ENCODE measurements around the gene MRS2.
"Not testable (repeated sequence)": the region's sequence is repeated elsewhere in the genome, so short reads cannot be mapped to it uniquely, and the experiment has no call there.

MRS2 gene

DNA sequence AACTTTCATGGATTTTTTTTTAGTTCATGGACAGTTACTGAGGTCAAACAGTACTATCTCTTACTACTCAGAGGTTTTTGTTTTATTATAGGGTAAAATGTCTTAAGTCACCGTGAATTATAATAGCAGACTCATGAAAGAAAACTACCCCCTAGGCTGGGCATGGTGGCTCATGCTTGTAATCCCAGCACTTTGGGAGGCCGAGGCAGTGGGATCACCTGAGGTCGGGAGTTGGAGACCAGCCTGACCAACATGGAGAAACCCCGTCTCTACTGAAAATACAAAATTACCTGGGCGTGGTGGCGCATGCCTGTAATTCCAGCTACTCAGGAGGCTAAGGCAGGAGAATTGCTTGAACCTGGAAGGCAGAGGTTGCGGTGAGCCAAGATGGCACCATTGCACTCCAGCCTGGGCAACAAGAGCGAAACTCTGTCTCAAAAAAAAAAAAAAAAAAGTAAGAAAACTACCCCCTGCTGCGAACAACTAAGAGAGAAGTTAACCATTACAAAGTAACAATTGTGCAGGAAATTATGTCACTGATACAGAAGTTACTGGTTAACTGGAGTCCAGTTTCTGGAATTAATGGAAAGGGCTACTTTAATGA, 19.7 kb upstream of the MRS2 start:
- H2AK5ac ChIP-seq (ENCODE audit: low read depth, low read length); H3K4ac ChIP-seq (ENCODE audit: low read length); H3K4me2 ChIP-seq (ENCODE audit: insufficient read depth, low read length, poor library complexity, severe bottlenecking); H3K27ac ChIP-seq (replicated peaks; ENCODE audit: low read length); H4K91ac ChIP-seq (ENCODE audit: low read depth, low read length, poor library complexity); H2BK120ac ChIP-seq (ENCODE audit: low read depth, low read length); H2BK15ac ChIP-seq (ENCODE audit: low read length); H3K9me3 ChIP-seq (replicated peaks in 1 of 2; ENCODE audit: control insufficient read depth in 2 of 2, insufficient read depth in 1 of 2, low read depth in 1 of 2, low read length in 2 of 2); H3K18ac ChIP-seq (ENCODE audit: low read length); H3K9ac ChIP-seq (ENCODE audit: low read depth, low read length, poor library complexity); H3K23ac ChIP-seq (ENCODE audit: low read depth, low read length, poor library complexity); DNase-seq (ENCODE audit: low spot score); H3K79me1 ChIP-seq (ENCODE audit: low read depth, low read length); H2BK12ac ChIP-seq (ENCODE audit: low read length); H3K27me3 ChIP-seq (ENCODE audit: control insufficient read depth in 3 of 3, insufficient read depth in 3 of 3, low read depth in 1 of 3, low read length in 3 of 3); H2AFZ ChIP-seq (ENCODE audit: low read length); H3K14ac ChIP-seq (ENCODE audit: low read length); H2BK5ac ChIP-seq (ENCODE audit: low read length); H3K4me1 ChIP-seq (ENCODE audit: control insufficient read depth in 2 of 2, insufficient read depth in 1 of 2, low read depth in 1 of 2, low read length in 2 of 2); H3K4me3 ChIP-seq (ENCODE audit: low read length in 2 of 2); H4K8ac ChIP-seq (ENCODE audit: low read depth, low read length); H3K36me3 ChIP-seq (replicated peaks in 1 of 2; ENCODE audit: control insufficient read depth in 2 of 2, insufficient read depth in 2 of 2, low read length in 2 of 2): not testable (repeated sequence)
- WGBS, 2 donors (ENCODE audit: extremely low coverage in 2 of 2, insufficient read length in 2 of 2, insufficient replicate concordance in 1 of 2), result no CpG with 5 or more reads among the region's 9 CpGs

DNA sequence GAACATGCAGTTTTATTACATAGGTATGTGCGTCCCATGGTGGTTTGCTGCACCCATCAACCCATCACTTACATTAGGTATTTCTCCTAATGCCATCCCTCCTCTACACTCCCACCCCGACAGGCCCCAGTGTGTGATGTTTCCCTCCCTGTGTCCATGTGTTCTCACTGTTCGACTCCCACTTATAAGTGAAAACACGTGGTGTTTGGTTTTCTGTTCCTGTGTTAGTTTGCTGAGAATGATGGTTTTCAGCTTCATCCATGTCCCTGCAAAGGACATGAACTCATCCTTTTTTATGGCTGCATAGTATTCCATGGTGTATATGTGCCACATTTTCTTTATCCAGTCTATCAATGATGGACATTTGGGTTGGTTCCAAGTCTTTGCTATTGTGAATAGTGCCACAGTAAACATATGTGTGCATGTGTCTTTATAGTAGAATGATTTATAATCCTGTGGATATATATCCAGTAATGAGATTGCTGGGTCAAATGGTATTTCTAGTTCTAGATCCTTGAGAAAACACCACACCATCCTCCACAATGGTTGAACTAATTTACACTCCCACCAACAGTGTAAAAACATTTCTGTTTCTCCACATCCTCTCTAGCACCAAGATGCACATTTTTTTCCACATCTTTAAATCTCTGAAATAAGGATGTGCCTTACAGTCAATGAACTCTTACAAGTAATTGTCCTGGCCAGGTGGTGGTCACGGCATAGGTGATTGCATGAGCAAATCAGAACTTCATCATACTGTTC, 18.2 kb upstream of the MRS2 start:
- not testable (repeated sequence) for H3K4me1 ChIP-seq (ENCODE audit: control insufficient read depth in 2 of 2, insufficient read depth in 1 of 2, low read depth in 1 of 2, low read length in 2 of 2); H2BK15ac ChIP-seq (ENCODE audit: low read length); H3K18ac ChIP-seq (ENCODE audit: low read length); H3K4me2 ChIP-seq (ENCODE audit: insufficient read depth, low read length, poor library complexity, severe bottlenecking); H2AFZ ChIP-seq (ENCODE audit: low read length); H3K36me3 ChIP-seq (replicated peaks in 1 of 2; ENCODE audit: control insufficient read depth in 2 of 2, insufficient read depth in 2 of 2, low read length in 2 of 2); H3K9me3 ChIP-seq (replicated peaks in 1 of 2; ENCODE audit: control insufficient read depth in 2 of 2, insufficient read depth in 1 of 2, low read depth in 1 of 2, low read length in 2 of 2); H3K27ac ChIP-seq (replicated peaks; ENCODE audit: low read length); H3K23ac ChIP-seq (ENCODE audit: low read depth, low read length, poor library complexity); H2BK12ac ChIP-seq (ENCODE audit: low read length); H3K4me3 ChIP-seq (ENCODE audit: low read length in 2 of 2); DNase-seq (ENCODE audit: low spot score); H3K9ac ChIP-seq (ENCODE audit: low read depth, low read length, poor library complexity); H2AK5ac ChIP-seq (ENCODE audit: low read depth, low read length); H4K8ac ChIP-seq (ENCODE audit: low read depth, low read length); H3K14ac ChIP-seq (ENCODE audit: low read length); H3K79me1 ChIP-seq (ENCODE audit: low read depth, low read length); H2BK5ac ChIP-seq (ENCODE audit: low read length); H3K27me3 ChIP-seq (ENCODE audit: control insufficient read depth in 3 of 3, insufficient read depth in 3 of 3, low read depth in 1 of 3, low read length in 3 of 3); H3K4ac ChIP-seq (ENCODE audit: low read length); H4K91ac ChIP-seq (ENCODE audit: low read depth, low read length, poor library complexity); H2BK120ac ChIP-seq (ENCODE audit: low read depth, low read length)
- WGBS, 2 donors (ENCODE audit: extremely low coverage in 2 of 2, insufficient read length in 2 of 2, insufficient replicate concordance in 1 of 2), result no CpG with 5 or more reads among the region's 5 CpGs

GRCh38 chr6:24385536-24386269, 17.0 kb upstream of the MRS2 start:
- no peak overlapping the region for H4K8ac ChIP-seq (ENCODE audit: low read depth, low read length)
- no peak overlapping the region for H2BK5ac ChIP-seq (ENCODE audit: low read length)
- H2AK5ac ChIP-seq (ENCODE audit: low read depth, low read length), result no peak overlapping the region
- H3K79me1 ChIP-seq (ENCODE audit: low read depth, low read length), result no peaks in the 10 kb centered on the region
- H3K4me2 ChIP-seq (ENCODE audit: insufficient read depth, low read length, poor library complexity, severe bottlenecking), result no peak overlapping the region
- no CpG with 5 or more reads among the region's 8 CpGs for WGBS, 2 donors (ENCODE audit: extremely low coverage in 2 of 2, insufficient read length in 2 of 2, insufficient replicate concordance in 1 of 2)
- H3K36me3 ChIP-seq (replicated peaks in 1 of 2; ENCODE audit: control insufficient read depth in 2 of 2, insufficient read depth in 2 of 2, low read length in 2 of 2), result no peaks in the 10 kb centered on the region
- H2BK15ac ChIP-seq (ENCODE audit: low read length), result no peak overlapping the region
- H3K18ac ChIP-seq (ENCODE audit: low read length), result no peak overlapping the region
- H3K4ac ChIP-seq (ENCODE audit: low read length), result no peak overlapping the region
- H3K14ac ChIP-seq (ENCODE audit: low read length), result no peak overlapping the region
- no peak overlapping the region for H2BK12ac ChIP-seq (ENCODE audit: low read length)
- no peak overlapping the region for H2AFZ ChIP-seq (ENCODE audit: low read length)
- no peak overlapping the region for H3K4me3 ChIP-seq (ENCODE audit: low read length in 2 of 2)
- no peak overlapping the region for H2BK120ac ChIP-seq (ENCODE audit: low read depth, low read length)
- H3K27me3 ChIP-seq (ENCODE audit: control insufficient read depth in 3 of 3, insufficient read depth in 3 of 3, low read depth in 1 of 3, low read length in 3 of 3), result no peaks in the 10 kb centered on the region
- H3K23ac ChIP-seq (ENCODE audit: low read depth, low read length, poor library complexity), result no peak overlapping the region
- no peaks in the 10 kb centered on the region for H3K9me3 ChIP-seq (replicated peaks in 1 of 2; ENCODE audit: control insufficient read depth in 2 of 2, insufficient read depth in 1 of 2, low read depth in 1 of 2, low read length in 2 of 2)
- H3K27ac ChIP-seq (replicated peaks; ENCODE audit: low read length), result no peak overlapping the region
- H4K91ac ChIP-seq (ENCODE audit: low read depth, low read length, poor library complexity), result no peak overlapping the region
- no peak for DNase-seq (ENCODE audit: low spot score)
- no peaks in the 10 kb centered on the region for H3K4me1 ChIP-seq (ENCODE audit: control insufficient read depth in 2 of 2, insufficient read depth in 1 of 2, low read depth in 1 of 2, low read length in 2 of 2)
- H3K9ac ChIP-seq (ENCODE audit: low read depth, low read length, poor library complexity), result no peak overlapping the region

- Histone ChIP-seq H3K14ac (ENCODE audit: low read length) (no peak overlapping the region), H3K27me3 (ENCODE audit: control insufficient read depth in 3 of 3, insufficient read depth in 3 of 3, low read depth in 1 of 3, low read length in 3 of 3) (no peaks in the 10 kb centered on the region), H3K4ac (ENCODE audit: low read length) (no peak overlapping the region), H3K4me3 (ENCODE audit: low read length in 2 of 2) (no peak overlapping the region), H3K9ac (ENCODE audit: low read depth, low read length, poor library complexity) (no peak overlapping the region), H2BK15ac (ENCODE audit: low read length) (no peak overlapping the region), H3K79me1 (ENCODE audit: low read depth, low read length) (no peaks in the 10 kb centered on the region), H2BK120ac (ENCODE audit: low read depth, low read length) (no peak overlapping the region), H3K4me1 (ENCODE audit: control insufficient read depth in 2 of 2, insufficient read depth in 1 of 2, low read depth in 1 of 2, low read length in 2 of 2) (no peaks in the 10 kb centered on the region), H3K27ac (replicated peaks; ENCODE audit: low read length) (no peak overlapping the region), H2BK5ac (ENCODE audit: low read length) (no peak overlapping the region), H2AFZ (ENCODE audit: low read length) (no peak overlapping the region), H2AK5ac (ENCODE audit: low read depth, low read length) (no peak overlapping the region), H2BK12ac (ENCODE audit: low read length) (no peak overlapping the region), H3K9me3 (replicated peaks in 1 of 2; ENCODE audit: control insufficient read depth in 2 of 2, insufficient read depth in 1 of 2, low read depth in 1 of 2, low read length in 2 of 2) (no peaks in the 10 kb centered on the region), H3K18ac (ENCODE audit: low read length) (no peak overlapping the region), H4K91ac (ENCODE audit: low read depth, low read length, poor library complexity) (no peak overlapping the region), H3K36me3 (replicated peaks in 1 of 2; ENCODE audit: control insufficient read depth in 2 of 2, insufficient read depth in 2 of 2, low read length in 2 of 2) (no peaks in the 10 kb centered on the region), H3K23ac (ENCODE audit: low read depth, low read length, poor library complexity) (no peak overlapping the region), H4K8ac (ENCODE audit: low read depth, low read length) (no peak overlapping the region), H3K4me2 (ENCODE audit: insufficient read depth, low read length, poor library complexity, severe bottlenecking) (no peak overlapping the region)
- no CpG with 5 or more reads among the region's 1 CpG for WGBS, 2 donors (ENCODE audit: extremely low coverage in 2 of 2, insufficient read length in 2 of 2, insufficient replicate concordance in 1 of 2)
- no peak for DNase-seq (ENCODE audit: low spot score)
Observed at GRCh38 chr6:24387818-24388217, 14.9 kb upstream of the MRS2 start.

All from neuronal stem cell (in vitro differentiated cells).